T-helper 2 cell treated with Interferon-gamma antibody and Interleukin-4, amounts not matched to agents 100 ng/mL and 5 ng/mL, for 36 hours (primary cell): ENCODE measurements around the gene FGFR1OP2. TPM values are rescaled to one million over a fixed set of nuclear protein-coding genes. Genes with fewer than 3 reads are reported as not detected.

Experiments
- intact Hi-C: fragments of 100-400 bp; cut with micrococcal nuclease; formaldehyde crosslinking; loops from one replicate; pipeline ENCODE4 v1.15.1; 2023
- total RNA-seq: library from RNA; stranded (reverse); gene quantifications from 2 replicates; pipeline ENCODE4 v1.2.3, GENCODE V29; 2022

The FGFR1OP2 gene
- total RNA-seq, 1 donor from 2014 or later, result 71.8 TPM

DNA sequence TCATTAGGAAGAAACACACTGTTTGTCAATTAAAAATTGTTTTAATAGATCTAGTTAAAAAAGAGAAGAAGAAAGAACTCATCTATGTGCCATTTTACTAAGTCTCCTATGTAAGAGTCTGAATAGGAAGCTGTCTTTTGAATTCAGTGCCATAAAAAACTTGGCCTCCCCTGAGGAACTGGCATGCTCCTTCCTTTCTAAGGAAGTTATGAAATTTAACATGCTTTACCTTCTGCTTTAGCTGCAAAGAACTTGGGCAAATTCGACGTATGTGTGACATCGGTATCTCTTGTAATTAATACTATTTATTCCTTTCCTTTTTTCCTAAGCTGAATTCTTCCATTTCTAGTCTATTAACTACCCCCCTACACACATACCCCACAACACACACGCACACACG, 63.4 kb downstream of the FGFR1OP2 start:
- intact Hi-C loops, result no loop called here

DNA sequence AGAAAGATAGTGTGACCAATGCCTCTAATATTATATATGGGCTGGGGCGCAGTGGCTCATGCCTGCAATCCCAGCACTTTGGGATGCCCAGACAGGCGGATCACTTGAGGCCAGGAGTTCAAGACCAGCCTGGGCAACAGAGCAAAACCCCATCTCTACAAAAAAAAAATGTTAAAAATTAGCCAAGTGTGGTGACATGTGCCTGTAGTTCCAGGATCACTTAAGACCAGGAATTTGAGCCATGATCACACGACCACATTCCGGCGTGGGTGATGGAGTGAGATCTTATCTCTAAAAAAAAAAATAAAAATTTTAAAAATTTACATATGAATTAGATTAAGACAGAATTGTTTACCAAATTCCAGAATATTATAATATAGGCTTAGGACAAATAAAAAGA, 63.9 kb downstream of the FGFR1OP2 start:
- intact Hi-C loops, result no loop called here

DNA sequence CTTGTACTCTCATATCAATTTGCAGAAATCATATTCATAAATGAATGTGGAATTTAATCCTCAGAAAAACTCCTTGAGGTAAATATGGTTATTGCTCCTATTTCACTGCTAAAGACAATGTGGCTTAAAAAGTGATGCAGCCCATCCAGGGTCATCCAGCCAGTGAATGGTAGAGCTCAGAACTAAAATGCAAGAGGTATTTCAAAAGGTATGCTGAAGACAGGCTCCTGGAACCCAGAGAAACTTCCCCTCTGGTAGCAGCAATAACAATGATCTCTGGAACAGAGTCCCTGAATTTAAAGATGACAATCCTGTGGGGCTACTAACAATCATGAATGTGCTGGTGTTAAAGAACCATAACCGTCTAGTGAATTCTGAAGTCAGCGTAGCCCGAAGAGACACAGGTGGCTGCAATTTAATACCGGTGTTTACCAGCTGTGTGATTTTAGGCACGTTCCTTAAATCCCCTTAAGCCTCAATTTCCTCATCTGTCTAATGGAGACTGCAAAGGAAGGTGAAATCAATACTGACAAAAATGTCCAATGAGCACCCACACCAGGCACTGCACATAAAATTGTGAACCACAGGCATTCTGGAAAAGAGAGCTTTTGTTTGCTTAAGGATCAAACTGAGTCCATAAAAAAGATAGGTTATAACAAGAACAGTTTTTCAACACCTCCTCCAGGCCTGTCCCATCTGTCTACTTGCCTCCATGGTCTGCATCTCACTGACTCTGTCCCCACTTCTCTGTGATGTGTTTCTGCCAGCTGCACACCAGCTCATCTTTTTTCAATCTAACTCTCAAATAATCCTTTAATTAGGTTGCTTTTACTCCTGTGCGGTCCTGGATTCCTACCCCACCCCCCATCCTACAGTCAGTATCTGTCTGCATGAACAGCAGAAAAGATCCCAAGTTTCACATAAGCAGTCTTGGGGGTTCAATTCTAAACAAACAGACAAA, 65.4 kb downstream of the FGFR1OP2 start:
- intact Hi-C loops, result no loop called here

DNA sequence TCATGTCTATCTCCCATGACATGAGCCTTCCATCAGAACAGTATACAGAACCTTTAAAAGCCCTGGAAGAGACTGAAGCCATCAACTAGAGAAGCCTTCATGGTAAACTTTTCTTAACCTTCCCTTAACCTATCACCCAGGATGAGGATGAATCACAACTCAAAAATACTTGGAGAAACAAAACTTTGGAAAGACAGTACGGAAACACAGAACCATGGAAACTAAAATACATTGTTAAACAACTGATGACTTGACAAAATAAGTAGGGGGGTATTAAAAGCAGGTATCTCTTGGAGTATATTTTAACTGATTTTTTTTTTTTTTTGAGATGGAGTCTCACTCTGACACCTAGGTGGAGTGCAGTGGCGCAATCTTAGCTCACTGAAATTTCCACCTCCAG, 67.2 kb downstream of the FGFR1OP2 start:
- intact Hi-C loops, result no loop called here

DNA sequence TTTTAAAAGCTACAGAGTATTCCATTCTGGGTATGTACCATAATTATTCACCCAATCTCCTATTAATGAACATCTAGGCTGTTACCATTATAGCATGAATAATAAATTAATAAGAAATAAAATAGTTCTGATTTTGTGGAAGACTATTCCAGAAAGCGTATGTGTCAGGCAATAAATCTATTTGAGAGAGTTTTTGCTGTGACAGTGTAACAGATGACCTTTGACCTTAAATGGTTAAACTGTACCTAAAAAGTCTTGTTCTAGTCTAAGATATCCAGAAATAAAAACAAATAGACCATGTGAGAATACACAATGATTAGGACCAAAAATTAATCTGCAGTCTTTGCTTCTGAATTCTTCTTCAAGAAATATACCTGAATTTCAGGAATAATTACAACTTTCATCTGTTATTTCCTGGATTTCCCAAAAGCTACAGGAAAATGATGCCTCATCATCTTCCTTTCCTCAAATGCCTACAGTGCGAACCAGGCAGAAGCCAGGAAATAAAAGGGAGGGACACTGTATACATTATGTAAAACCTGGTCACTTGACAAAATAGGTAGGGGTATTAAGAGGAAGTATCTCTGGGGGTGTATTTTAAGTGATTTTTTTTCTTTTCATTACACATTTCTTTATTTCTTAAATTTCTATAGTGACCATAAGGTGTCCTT, 68.7 kb downstream of the FGFR1OP2 start:
- intact Hi-C loops, result no loop called here

DNA sequence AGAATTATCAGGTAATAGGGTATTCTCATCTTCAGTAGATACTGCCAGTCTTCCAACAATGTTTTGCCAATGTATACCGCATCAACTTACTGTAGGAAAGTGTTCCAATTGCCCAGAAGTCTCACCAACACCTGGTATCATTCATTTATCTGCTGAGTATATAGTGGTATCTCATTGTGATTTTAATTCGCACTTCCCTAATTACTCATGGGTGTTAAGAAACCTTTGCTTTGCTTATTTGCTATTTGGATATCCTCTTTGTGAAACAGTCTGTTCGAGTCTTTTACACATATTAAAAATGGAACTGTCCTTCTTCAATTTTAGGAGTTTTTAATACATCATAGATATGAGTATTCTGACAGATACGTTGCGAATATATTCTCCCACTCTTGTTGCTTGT, 69.8 kb downstream of the FGFR1OP2 start:
- intact Hi-C loops, result no loop called here

DNA sequence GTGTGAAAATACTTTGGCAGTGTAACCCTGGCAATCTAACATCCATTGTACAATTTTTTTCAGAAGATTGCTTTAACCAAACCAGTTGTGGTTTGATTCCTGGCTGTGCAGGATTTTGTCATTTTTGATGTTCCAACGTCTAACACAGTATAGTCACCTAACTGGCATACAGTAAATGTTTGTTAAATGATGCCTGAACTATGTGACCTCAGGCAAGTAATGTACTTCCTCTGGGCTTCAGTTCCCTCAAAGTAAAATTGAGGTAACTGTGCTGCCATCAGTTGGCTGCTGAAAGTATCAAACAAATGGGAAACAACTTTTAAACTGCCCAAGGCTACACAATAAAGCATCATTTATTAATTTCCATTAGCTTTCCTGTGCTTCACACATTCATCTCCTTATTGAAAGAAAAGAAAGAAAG, 71.6 kb downstream of the FGFR1OP2 start:
- intact Hi-C loops, result loop anchor here (5.0 to 10.0 kb wide), 3 partner anchors 265 to 913 kb away; no protein-coding TSS in a partner anchor

DNA sequence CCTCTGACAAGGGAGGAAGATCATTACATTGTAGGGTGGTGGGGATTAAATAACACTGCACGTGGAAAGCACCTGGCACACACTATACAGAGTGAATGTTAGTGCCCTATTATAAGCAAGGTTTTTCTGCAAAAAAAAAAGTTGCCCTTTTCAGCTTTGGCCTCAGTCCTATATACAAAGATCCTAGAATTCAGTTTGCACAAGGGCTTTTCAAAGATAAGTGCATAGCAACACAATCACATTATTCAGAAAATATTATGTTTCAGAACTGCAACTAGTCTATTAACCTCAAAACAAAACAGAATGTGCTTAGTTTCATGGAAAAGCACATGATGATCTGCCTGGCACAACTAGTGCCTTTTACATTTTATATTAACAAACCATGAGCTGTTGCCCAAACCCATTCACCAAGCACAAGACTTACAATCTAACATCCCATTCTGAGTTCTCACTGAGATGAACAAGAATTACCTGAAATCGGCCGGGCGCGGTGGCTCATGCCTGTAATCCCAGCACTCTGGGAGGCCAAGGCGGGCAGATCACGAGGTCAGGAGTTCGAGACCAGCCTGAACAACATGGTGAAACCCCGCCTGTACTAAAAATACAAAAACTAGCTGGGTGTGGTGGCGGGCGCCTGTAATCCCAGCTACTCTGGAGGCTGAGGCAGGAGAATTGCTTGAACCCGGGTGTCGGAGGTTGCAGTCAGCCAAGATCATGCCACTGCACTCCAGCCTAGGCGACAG, 74.1 kb downstream of the FGFR1OP2 start:
- intact Hi-C loops, result loop anchor here (5.0 to 10.0 kb wide), 3 partner anchors 268 to 915 kb away; no protein-coding TSS in a partner anchor

DNA sequence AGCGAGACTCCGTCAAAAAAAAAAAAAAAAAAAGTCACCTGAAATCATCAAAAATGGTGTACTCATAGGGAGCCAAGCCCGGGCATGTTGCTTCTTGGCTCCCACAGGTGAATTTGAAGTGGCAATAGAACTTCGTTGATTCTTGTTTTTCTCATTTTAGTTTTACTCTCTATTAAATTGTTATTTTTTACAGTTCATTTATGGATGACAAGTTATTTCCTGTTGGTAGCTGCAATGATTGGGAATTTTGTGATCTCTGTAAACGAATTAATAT, 74.6 kb downstream of the FGFR1OP2 start:
- intact Hi-C loops, result loop anchor here (5.0 to 10.0 kb wide), 3 partner anchors 268 to 916 kb away; no protein-coding TSS in a partner anchor

DNA sequence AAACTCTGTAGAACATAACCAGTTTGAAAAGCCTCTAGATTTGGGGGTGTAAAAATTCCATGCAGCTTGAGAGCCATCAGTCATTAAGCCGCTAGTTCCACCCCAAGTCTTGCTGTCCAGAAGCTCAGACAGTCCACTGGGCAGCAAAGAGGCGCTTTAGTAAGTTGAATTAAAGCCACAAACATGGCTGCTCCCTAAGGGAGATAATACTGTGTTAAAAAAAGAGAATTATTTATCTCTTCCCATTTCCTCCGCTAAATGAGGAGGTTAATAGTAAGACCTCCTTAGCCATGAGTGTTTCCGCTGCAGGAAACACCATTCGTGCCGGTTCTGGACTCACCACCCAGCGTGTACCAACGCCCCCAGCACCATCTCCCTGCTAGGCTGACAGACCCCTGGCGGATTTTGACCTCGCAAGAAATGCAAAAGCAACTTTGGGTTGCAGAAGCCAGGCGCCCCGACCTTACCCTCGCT, 75.4 kb downstream of the FGFR1OP2 start:
- intact Hi-C loops, result loop anchor here (1.0 to 10.0 kb wide), 12 partner anchors 9 to 916 kb away; partner anchors contain the start of genes BMAL2, FGFR1OP2, ITPR2 and MED21

DNA sequence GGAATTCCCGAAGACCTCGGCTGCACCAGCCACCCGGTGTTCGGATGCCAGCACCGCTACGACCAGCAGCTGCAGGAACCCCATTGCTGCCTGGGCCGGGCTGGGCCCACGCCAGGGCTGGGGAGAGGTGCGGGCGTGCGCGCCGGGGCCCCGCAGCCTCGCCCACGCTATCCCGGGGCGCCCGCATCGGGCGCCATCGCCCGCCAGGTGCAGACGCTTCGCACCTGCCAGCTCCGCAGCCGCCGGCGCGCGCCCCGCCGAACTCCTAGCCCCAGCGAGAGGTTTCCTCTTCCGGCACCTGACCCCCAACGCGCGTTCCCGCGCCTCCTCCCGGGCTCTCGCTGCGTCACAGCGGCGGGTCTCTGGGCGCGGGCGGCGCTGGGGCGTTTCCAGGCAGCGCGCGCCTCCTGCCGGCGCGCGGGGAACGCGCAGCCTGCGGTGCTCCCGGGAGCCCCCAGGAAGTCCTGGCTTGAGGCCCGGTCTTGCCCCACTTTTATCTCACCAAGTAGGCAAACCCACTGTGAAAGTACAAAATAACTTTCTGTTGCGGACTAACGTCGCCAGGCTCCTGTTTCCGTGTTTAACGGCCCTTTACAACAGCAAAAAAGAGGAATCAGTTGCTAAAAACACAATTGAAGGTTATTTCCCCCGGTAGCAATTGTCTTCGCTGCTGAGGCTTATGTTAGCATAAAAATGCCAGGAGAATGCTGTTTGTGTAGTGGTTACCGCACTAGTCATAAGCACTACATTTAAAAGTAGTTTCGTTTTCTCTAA, 76.0 kb downstream of the FGFR1OP2 start, which contains the start of gene TM7SF3:
Gene TM7SF3 (minus strand): TSS at position 300 of the 774 bp plus-strand sequence. CDS start 216 bp downstream, at position 84.
- intact Hi-C loops, result loop anchor here (1.0 to 10.0 kb wide), 12 partner anchors 8 to 917 kb away; partner anchors contain the start of genes BMAL2, FGFR1OP2, ITPR2 and MED21

DNA sequence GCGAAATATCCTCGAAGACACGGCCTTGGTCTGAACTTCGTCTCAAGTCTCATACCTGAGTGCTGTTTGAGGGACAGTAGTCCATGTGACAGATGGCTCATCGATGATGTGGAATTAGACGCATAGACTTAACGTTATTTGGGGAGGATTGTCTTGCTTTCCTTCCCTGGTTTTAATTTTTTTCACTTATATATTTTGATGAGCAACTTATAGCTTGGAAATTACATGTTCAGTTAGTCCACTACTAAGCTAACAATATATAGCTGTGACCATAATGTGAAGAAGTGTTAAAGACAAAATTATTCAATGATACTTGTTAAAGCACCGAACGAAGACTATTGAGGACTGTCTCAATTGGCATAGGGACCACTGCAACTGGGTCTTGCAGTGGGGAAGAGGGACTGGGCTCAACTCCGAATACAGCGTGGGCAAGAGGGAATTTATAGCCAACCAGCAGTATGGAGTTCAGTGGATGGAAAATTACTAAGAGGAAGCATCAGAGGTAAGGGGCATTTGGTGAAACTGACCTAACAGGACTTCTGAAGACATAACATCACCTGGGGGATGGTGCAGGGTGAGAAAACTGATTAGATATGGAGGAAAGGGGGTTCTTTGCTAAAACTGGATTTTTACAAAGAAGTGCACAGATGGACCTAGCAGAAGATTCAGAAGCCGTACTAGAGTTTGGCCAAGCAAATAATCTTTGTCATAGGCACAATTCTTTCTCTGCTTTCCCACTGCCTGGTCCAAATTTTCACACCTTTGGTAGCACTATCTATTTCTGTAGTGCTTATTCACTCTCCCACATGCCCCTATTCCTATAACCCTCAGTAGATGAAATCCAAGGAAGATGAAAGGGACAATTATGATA, 76.8 kb downstream of the FGFR1OP2 start:
- intact Hi-C loops, result loop anchor here (1.0 to 10.0 kb wide), 14 partner anchors 7 to 918 kb away; partner anchors contain the start of genes BMAL2, FGFR1OP2, ITPR2 and MED21

DNA sequence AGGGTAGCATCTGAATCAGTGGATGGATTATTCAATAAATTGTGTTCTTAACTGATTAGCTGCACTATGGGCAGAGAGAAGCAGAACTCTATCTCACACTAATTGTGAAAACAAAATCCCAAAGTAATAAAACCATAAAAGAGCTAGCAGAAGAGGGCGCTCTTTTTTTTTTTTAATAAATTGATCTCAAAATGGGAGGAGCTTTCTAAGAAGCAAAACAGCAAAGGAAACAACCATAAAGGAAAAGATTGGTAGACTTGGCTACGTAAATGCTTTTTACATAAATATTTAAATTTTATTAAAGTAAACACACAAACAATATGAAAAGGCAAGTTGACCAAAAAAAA, 77.4 kb downstream of the FGFR1OP2 start:
- intact Hi-C loops, result loop anchor here (1.0 to 10.0 kb wide), 7 partner anchors 128 to 695 kb away; partner anchors contain the start of genes BMAL2 and MRPS35

Other genes starting within 250 kb of the FGFR1OP2 start
- 39.7 and 40.2 TPM in 2 replicates for gene ITPR2, start 105.3 kb upstream of the FGFR1OP2 start, total RNA-seq
- 43.9 and 44.6 TPM in 2 replicates for gene INTS13, start 489 bp upstream of the FGFR1OP2 start, total RNA-seq
- 58.7 and 65.4 TPM in 2 replicates for gene TM7SF3, start 75.9 kb downstream of the FGFR1OP2 start, total RNA-seq
- 38.5 and 40.0 TPM in 2 replicates for gene MED21, start 84.1 kb downstream of the FGFR1OP2 start, total RNA-seq
- gene C12orf71, start 144.1 kb downstream of the FGFR1OP2 start, total RNA-seq, result not detected in 2 replicates